Measurements from ENCODE around the gene MAPT.
A peak's percentile ranks its signal among the peaks of the same experiment; 100 is the strongest.

The MAPT gene

GRCh38 chr17:45998987-45999899 lies 104.9 kb downstream of the MAPT start, which contains the start of gene STH:
TSS of gene STH (plus strand) at chr17:45999250. CDS start at chr17:45999280, 30 bp downstream.
- no peak for DNase-seq (ENCODE audit: extremely low read depth, low read depth)
- no peak for TF ChIP-seq CTCF (IDR thresholded peaks at IDR 0.05; ENCODE audit: low read depth, low read length)

- TF ChIP-seq CTCF (IDR thresholded peaks at IDR 0.05; ENCODE audit: low read depth, low read length), result no peak
- DNase-seq (ENCODE audit: extremely low read depth, low read depth), result no peak
Observed at GRCh38 chr17:45999900-46000290, 105.5 kb downstream of the MAPT start.

- TF ChIP-seq CTCF (IDR thresholded peaks at IDR 0.05; ENCODE audit: low read depth, low read length), result no peak
- DNase-seq (ENCODE audit: extremely low read depth, low read depth), result no peak
Observed at GRCh38 chr17:46000292-46000691, 105.9 kb downstream of the MAPT start.

- TF ChIP-seq CTCF (IDR thresholded peaks at IDR 0.05; ENCODE audit: low read depth, low read length), result no peak
- no peak for DNase-seq (ENCODE audit: extremely low read depth, low read depth)
Observed at GRCh38 chr17:46000757-46001156, 106.4 kb downstream of the MAPT start.

GRCh38 chr17:46001390-46002310 lies 107.3 kb downstream of the MAPT start:
- no peak for TF ChIP-seq CTCF (IDR thresholded peaks at IDR 0.05; ENCODE audit: low read depth, low read length)
- DNase-seq (ENCODE audit: extremely low read depth, low read depth), result no peak

- peak; percentile 86 for TF ChIP-seq CTCF (IDR thresholded peaks at IDR 0.05; ENCODE audit: low read depth, low read length)
- peak; percentile 18 for DNase-seq (ENCODE audit: extremely low read depth, low read depth)
Observed at GRCh38 chr17:46002311-46002972, 108.1 kb downstream of the MAPT start.
